Coronary artery (tissue), 2 donors: Measurements from ENCODE around the gene TLE4.

ENCODE experiments used
- DNase-seq: peaks from one replicate; pipeline ENCODE4 v3.0.0-alpha.2; 2017; ENCODE audit warnings: low spot score
- H3K27ac ChIP-seq, 2 donors: fragments of 200-600 bp; sonication (generic); one replicate each; pipeline ENCODE4 v1.5.1; 2016 to 2019
- H3K4me3 ChIP-seq: fragments of 200-600 bp; sonication (generic); 2 replicates; pipeline ENCODE4 v1.5.1; 2016; ENCODE audit warnings: mild to moderate bottlenecking, moderate library complexity
- TF ChIP-seq, protein P1 (sequence below): fragments of 200-600 bp; sonication (generic); IDR thresholded peaks from one replicate; pipeline ENCODE4 v1.5.1; 2019; ENCODE audit warnings: antibody characterized with exemption

Gene TLE4

DNA sequence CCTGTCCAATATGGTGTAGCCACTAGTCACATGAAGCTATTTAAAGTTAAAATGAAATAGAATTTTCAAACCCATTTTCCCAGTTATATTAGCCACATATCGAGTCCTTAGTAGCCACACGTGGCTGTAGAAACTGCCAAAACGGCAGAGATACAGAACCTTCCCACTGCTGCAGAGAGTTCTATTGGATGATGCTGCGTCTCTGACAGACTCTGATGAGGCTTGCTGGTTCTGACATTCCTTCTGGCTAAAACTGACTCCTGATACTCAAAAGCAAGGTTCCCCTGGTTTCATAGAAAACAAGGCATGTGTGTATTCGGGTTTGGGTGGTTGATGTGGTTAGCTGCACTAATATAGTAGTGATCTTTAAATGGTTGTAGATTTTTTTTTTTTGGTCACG is 91.5 kb downstream of the TLE4 start:
- Histone ChIP-seq H3K4me3 (no peak overlapping the region), H3K27ac (no peak overlapping the region)
- DNase-seq = no peak
- TF ChIP-seq, protein P1, sequence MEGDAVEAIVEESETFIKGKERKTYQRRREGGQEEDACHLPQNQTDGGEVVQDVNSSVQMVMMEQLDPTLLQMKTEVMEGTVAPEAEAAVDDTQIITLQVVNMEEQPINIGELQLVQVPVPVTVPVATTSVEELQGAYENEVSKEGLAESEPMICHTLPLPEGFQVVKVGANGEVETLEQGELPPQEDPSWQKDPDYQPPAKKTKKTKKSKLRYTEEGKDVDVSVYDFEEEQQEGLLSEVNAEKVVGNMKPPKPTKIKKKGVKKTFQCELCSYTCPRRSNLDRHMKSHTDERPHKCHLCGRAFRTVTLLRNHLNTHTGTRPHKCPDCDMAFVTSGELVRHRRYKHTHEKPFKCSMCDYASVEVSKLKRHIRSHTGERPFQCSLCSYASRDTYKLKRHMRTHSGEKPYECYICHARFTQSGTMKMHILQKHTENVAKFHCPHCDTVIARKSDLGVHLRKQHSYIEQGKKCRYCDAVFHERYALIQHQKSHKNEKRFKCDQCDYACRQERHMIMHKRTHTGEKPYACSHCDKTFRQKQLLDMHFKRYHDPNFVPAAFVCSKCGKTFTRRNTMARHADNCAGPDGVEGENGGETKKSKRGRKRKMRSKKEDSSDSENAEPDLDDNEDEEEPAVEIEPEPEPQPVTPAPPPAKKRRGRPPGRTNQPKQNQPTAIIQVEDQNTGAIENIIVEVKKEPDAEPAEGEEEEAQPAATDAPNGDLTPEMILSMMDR = no peak

DNA sequence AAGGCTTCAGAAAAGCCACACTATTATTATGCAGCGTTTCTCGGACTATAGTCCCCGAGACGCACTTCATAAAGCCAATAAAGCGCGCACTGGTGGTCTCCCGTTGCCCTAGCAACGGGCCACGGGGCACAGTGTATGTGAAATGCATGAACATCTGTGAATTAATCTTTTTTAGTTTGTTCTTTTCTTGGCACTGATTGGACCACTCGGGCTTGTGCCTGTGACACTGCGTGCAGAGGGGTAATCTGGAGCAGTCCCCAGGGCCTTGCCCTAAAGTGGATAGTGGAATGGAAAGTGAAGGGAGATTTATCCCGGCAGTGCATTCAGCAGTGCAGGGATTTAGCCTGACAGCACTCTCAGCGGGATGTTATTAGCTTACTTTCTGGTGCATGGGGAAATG is 92.1 kb downstream of the TLE4 start:
- DNase-seq = no peak
- TF ChIP-seq, protein P1 = no peak
- H3K4me3 ChIP-seq = no peak overlapping the region
- peak overlapping the region in 1 of 2 donors; percentile 4 for H3K27ac ChIP-seq

DNA sequence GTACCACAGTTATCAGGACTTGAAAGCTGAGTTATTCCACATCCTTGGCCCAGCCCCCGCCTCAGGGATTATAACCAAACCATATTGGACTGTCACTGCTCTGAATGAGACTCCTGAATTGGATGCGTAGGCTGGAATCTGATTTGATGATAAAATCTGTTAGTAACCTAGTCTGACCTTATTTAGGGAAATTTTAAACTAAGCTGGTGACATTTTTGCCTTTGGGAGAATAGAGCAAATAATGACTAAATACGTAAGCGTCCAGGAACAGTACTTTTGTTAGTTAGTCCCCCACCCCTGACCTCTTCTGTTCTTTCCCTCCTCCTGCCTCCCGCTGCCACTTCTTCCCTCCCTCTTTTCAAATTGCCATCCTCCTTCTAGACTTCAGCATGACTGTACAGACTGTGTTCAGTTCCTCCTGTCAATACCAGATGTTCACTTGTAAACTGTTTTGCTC is 92.6 kb downstream of the TLE4 start:
- TF ChIP-seq, protein P1 = no peak
- no peak for DNase-seq
- H3K4me3 ChIP-seq = no peak overlapping the region
- peak overlapping the region in 1 of 2 donors; percentile 4 for H3K27ac ChIP-seq

DNA sequence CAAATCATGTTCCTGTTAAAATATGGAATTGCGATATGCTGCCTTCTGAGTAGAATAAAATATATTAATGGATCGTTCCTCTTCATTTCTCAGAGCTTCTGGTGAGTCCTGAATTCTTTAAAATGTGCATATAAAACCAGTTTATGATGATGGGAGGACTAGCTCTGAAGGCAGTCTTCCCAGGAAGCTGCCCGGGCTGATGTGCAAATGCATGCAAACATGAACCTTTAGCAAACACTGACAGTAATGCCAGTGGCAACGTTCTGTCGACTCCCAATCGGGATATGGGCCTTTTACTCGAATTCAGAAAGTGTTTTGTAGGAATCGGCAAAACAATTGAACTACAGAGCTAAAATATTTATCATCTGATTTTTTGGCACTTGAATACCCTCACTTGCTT is 93.6 kb downstream of the TLE4 start:
- no peak overlapping the region for H3K4me3 ChIP-seq
- TF ChIP-seq, protein P1 = no peak
- DNase-seq = no peak

DNA sequence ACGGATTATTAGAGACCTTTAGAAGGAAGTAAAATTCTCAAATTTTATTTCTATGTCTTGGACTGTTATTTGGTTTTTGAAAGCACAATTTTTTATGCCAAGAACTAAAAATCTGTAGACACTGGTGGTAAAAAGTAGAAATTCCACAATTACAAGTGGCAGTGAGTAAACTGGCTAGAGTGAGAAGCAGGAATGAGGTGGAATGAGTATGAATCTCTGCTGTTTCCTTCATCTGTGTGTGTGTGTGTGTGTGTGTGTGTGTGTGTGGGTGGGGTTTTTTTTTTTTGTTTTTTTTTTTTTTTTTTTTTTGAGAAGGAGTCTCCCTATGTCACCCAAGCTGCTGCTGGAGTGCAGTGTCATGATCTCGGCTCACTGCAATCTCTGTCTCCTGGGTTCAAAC is 94.2 kb downstream of the TLE4 start:
- TF ChIP-seq, protein P1 = no peak
- DNase-seq = no peak
- Histone ChIP-seq H3K27ac (no peak overlapping the region), H3K4me3 (no peak overlapping the region)

More for the DNA sequence above, 93.6 kb downstream of the TLE4 start:
- no peak overlapping the region for H3K27ac ChIP-seq

DNA sequence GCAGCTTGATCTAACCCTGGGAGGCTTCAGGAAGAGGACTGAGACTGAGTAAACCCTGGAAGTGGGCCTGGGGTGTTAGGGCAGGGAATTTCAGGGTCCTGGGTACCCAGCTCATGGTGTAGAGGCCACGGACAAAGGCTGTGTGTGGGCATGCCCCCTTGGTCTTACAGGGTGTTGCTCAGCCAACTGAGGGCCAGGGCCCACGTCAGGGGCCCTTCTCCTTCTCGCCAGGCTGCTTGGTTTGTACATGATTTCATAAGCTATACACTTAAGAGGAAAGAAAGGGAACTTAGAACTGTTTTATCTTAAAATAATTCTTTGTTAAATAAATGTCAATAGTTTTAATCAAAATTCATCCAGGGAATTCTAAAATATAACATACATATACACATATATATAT is 95.4 kb downstream of the TLE4 start:
- Histone ChIP-seq H3K27ac (no peak overlapping the region), H3K4me3 (no peak overlapping the region)
- TF ChIP-seq, protein P1 = no peak
- DNase-seq = no peak

DNA sequence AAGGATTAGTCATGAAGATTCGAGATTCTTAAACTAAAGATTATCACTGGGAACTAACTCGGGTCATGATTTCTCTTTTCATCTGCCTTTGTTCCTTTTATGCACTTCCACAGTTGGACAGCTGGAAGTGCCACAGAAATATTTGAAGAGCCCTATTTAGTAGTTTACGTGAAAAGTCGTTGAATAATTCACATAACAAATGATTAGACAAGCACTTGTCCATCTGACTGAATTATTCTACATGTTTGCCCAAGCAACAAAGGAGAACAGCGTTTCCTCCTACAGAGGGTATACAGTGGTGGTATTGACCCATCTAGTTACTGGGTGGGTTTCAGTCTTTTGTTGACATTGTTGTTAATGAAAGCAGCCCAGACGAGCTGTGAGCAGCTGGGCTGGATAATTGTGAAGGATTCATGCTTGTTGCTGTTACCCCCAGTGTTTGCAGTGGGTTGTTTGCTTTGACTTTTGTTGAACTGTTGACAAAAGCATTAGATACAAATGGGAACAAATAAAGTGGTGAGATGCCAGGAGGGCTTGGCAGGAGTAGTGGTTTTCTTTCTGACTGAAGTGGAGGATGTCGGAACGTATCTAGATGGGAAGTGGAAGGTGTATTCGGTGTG is 96.2 kb downstream of the TLE4 start:
- TF ChIP-seq, protein P1 = no peak
- DNase-seq = no peak
- H3K27ac ChIP-seq = no peak overlapping the region
- no peak overlapping the region for H3K4me3 ChIP-seq
